K562 (cell line): ENCODE results near the gene RNASE8. TPM values are rescaled to one million over a fixed set of nuclear protein-coding genes. Genes with fewer than 3 reads are reported as not detected.

Experiments
- ARID2 ChIP-seq: fragments of 450-650 bp; IDR thresholded peaks from 2 replicates; pipeline ENCODE4 v1.6.1; 2017; ENCODE audit warnings: antibody characterized with exemption, mild to moderate bottlenecking
- BMI1 ChIP-seq: fragments of 150-350 bp; IDR thresholded peaks from 2 replicates; pipeline ENCODE4 v1.6.1; 2014; ENCODE audit warnings: low read length
- GABPB1 ChIP-seq: sonication (generic); formaldehyde crosslinking; IDR thresholded peaks from 2 replicates; pipeline ENCODE4 v1.8.0; 2022; ENCODE audit warnings: mild to moderate bottlenecking, missing genetic modification reagents
- HDAC8 ChIP-seq: fragments of 450-650 bp; IDR thresholded peaks from 2 replicates; pipeline ENCODE4 v1.6.1; 2016; ENCODE audit warnings: mild to moderate bottlenecking, missing genetic modification characterization, moderate library complexity, missing compliant biosample characterization
- ID3 ChIP-seq, 2 experiments: fragments of 250-450 bp in 1 of 2; fragments of 450-650 bp in 1 of 2; sonication (Bioruptor Pico) in 1 of 2; IDR thresholded peaks; 2 replicates each; pipeline versions ENCODE4 v1.6.1 to v1.8.0; 2016 to 2021; ENCODE audit warnings: mild to moderate bottlenecking in 2 of 2, moderate library complexity in 2 of 2, missing compliant biosample characterization in 1 of 2, missing genetic modification characterization in 1 of 2
- KAT7 ChIP-seq: sonication (generic); formaldehyde crosslinking; IDR thresholded peaks from 2 replicates; pipeline ENCODE4 v1.8.0; 2022; ENCODE audit warnings: missing genetic modification reagents, mild to moderate bottlenecking, borderline replicate concordance
- NR0B1 ChIP-seq: fragments of 450-650 bp; IDR thresholded peaks from one replicate; pipeline ENCODE4 v1.6.1; 2018; ENCODE audit warnings: mild to moderate bottlenecking, moderate library complexity; ENCODE audit not compliant: partially characterized antibody
- NR4A1 ChIP-seq, 2 experiments: fragments of 250-450 bp in 1 of 2; fragments of 450-650 bp in 1 of 2; sonication (Bioruptor Pico) in 1 of 2; IDR thresholded peaks; 2 replicates each; pipeline versions ENCODE4 v1.4.0 to v1.6.1; 2016 to 2020; ENCODE audit warnings: mild to moderate bottlenecking in 2 of 2, missing compliant biosample characterization in 1 of 2, missing genetic modification characterization in 1 of 2, moderate library complexity in 1 of 2
- REST ChIP-seq, 2 experiments: fragments of 450-650 bp; formaldehyde crosslinking in 1 of 2; IDR thresholded peaks; 2 replicates each; pipeline versions ENCODE4 v1.4.0 to v1.6.1; 2014 to 2020; ENCODE audit warnings: mild to moderate bottlenecking in 2 of 2, borderline replicate concordance in 1 of 2, low read depth in 1 of 2
- SPI1 ChIP-seq: IDR thresholded peaks from 2 replicates; pipeline ENCODE4 v1.6.1; 2011; ENCODE audit warnings: low read depth, low read length, control low read depth, borderline replicate concordance
- TEAD4 ChIP-seq, 2 experiments: sonication (generic) in 1 of 2; formaldehyde crosslinking in 1 of 2; IDR thresholded peaks; 2 replicates each; pipeline versions ENCODE4 v1.6.1 to v1.8.0; 2012 to 2022; ENCODE audit warnings: borderline replicate concordance in 1 of 2, inconsistent platforms in 1 of 2, low read length in 1 of 2, mild to moderate bottlenecking in 1 of 2, missing genetic modification reagents in 1 of 2
- TOE1 ChIP-seq, 2 experiments: fragments of 450-650 bp in 1 of 2; sonication (generic) in 1 of 2; formaldehyde crosslinking in 1 of 2; IDR thresholded peaks; 2 replicates each; pipeline versions ENCODE4 v1.7.1 to v1.8.0; 2016 to 2022; ENCODE audit warnings: borderline replicate concordance in 2 of 2, mild to moderate bottlenecking in 2 of 2, antibody characterized with exemption in 1 of 2, inconsistent platforms in 1 of 2, low read depth in 1 of 2, missing genetic modification reagents in 1 of 2, moderate library complexity in 1 of 2
- ZNF655 ChIP-seq: fragments of 250-450 bp; sonication (Bioruptor Pico); IDR thresholded peaks from 2 replicates; pipeline ENCODE4 v1.5.0; 2021
- ZNF79 ChIP-seq: fragments of 250-450 bp; sonication (Bioruptor Pico); IDR thresholded peaks from 2 replicates; pipeline ENCODE4 v1.4.0; 2020; ENCODE audit warnings: low read depth, mild to moderate bottlenecking, moderate library complexity
- polyA plus RNA-seq, 8 experiments: library from polyadenylated mRNA; depleted of rRNA in 4 of 8; stranded (reverse) in 5 of 8; unstranded in 3 of 8; fragments of >200 nt; fragmentation: Nextera tagmentation in 2 of 8; fragmentation: Illumina TruSeq in 1 of 8; extraction: Ambion mirVana in 2 of 8; extraction: Trizol in 1 of 8; gene quantifications; 2 replicates each; pipeline versions ENCODE4 v1.2.1 to v1.2.3, GENCODE V29; 2011 to 2014; ENCODE audit warnings: inconsistent platforms in 1 of 8, missing spikeins in 1 of 8
- total RNA-seq, 7 experiments: library from RNA; depleted of rRNA in 6 of 7; stranded (reverse); fragments of >200 nt in 6 of 7; fragmentation: Illumina TruSeq in 2 of 7; extraction: Trizol in 2 of 7; gene quantifications; 2 replicates each; pipeline versions ENCODE4 v1.2.1 to v1.2.3, GENCODE V29; 2011 to 2021; ENCODE audit warnings: low replicate concordance in 1 of 7

Gene RNASE8
- total and polyA plus RNA-seq, 9 of the 15 experiments (the other 6 are each of a cell fraction or from before 2014, with no cell fraction given), result not detected

GRCh38 chr14:21014761-21015190 lies 42.8 kb upstream of the RNASE8 start (continued):
- TF ChIP-seq REST (IDR thresholded peaks at IDR 0.05; ENCODE audit: borderline replicate concordance), result peak; percentile 92
- TF ChIP-seq REST (CRISPR knock-in tag; IDR thresholded peaks at IDR 0.05; ENCODE audit: low read depth), result no peak
- TF ChIP-seq HDAC8 (tag), result no peak
- no peak for TF ChIP-seq BMI1
- peak; percentile 88 for TF ChIP-seq ARID2
- no peak for TF ChIP-seq NR4A1 (CRISPR knock-in tag; IDR thresholded peaks at IDR 0.05)
- no peak for TF ChIP-seq NR4A1 (tag; IDR thresholded peaks at IDR 0.05)
- TF ChIP-seq KAT7 (CRISPR knock-in tag), result no peak
- no peak for TF ChIP-seq GABPB1
- no peak for TF ChIP-seq NR0B1
- no peak for TF ChIP-seq ZNF655
- TF ChIP-seq SPI1, result no peak
- 0 out of 2 replicates have a peak, but pooled peaks have one; percentile 27 for TF ChIP-seq TEAD4 (IDR thresholded peaks at IDR 0.05; ENCODE audit: low read length)
- no peak for TF ChIP-seq TEAD4 (CRISPR knock-in tag; IDR thresholded peaks at IDR 0.05; ENCODE audit: borderline replicate concordance)
- no peak for TF ChIP-seq TOE1 (IDR thresholded peaks at IDR 0.05; ENCODE audit: borderline replicate concordance)
- TF ChIP-seq TOE1 (CRISPR knock-in tag; IDR thresholded peaks at IDR 0.05; ENCODE audit: borderline replicate concordance, low read depth), result no peak
- no peak for TF ChIP-seq ZNF79
- no peak for TF ChIP-seq ID3 (CRISPR knock-in tag; IDR thresholded peaks at IDR 0.05)
- TF ChIP-seq ID3 (tag; IDR thresholded peaks at IDR 0.05), result no peak
